ENCODE data around the gene NOL4. TPM values are rescaled to one million over a fixed set of nuclear protein-coding genes. Genes with fewer than 3 reads are reported as not detected.

Gene NOL4
- total RNA-seq, 1 experiment from 2014 or later = 0.83 TPM

- DNase-seq (ENCODE audit: low spot score) = no peak
These were observed 30.5 kb downstream of the NOL4 start for GRCh38 chr18:34194239-34194638.

- DNase-seq (ENCODE audit: low spot score) = no peak
These were observed 34.9 kb downstream of the NOL4 start for GRCh38 chr18:34189656-34190435.
